Measurements from ENCODE around the gene TANGO2. TPM values are rescaled to one million over a fixed set of nuclear protein-coding genes. Genes with fewer than 3 reads are reported as not detected.

TANGO2 gene
- total RNA-seq, 2 experiments from 2014 or later: 15.7 to 18.3 TPM

GRCh38 chr22:20063271-20064139 is 42.6 kb downstream of the TANGO2 start:
- intact Hi-C loops (cut with micrococcal nuclease): no loop called here
- ATAC-seq (no peak), DNase-seq (no peak)
- ChIA-PET CTCF (no interaction called here), POLR2A (no interaction called here)
- Mint-ChIP-seq H3K9me3 (no peaks in the 10 kb centered on the region), H3K27me3 (no peaks in the 10 kb centered on the region), H3K4me1 (ENCODE audit: low read depth) (no peaks in the 10 kb centered on the region), H3K27ac (no peak overlapping the region), H3K36me3 (ENCODE audit: low read depth) (peaks cover 3% of the 10 kb centered on the region), H3K4me3 (no peak overlapping the region)
- no peak for TF ChIP-seq CTCF (IDR thresholded peaks at IDR 0.05)

GRCh38 chr22:20064140-20064480 is 43.2 kb downstream of the TANGO2 start:
- Mint-ChIP-seq H3K36me3 (ENCODE audit: low read depth) (peaks cover 3% of the 10 kb centered on the region), H3K4me3 (no peak overlapping the region), H3K4me1 (ENCODE audit: low read depth) (no peaks in the 10 kb centered on the region), H3K9me3 (no peaks in the 10 kb centered on the region), H3K27me3 (no peaks in the 10 kb centered on the region), H3K27ac (no peak overlapping the region)
- no peak for ATAC-seq
- TF ChIP-seq CTCF (IDR thresholded peaks at IDR 0.05): no peak
- intact Hi-C loops (cut with micrococcal nuclease): no loop called here
- DNase-seq: no peak
- POLR2A ChIA-PET: interaction anchor here (0.8 kb wide), 1 partner anchor 9 kb away, joined by 3 read pairs; no protein-coding TSS in a partner anchor
- CTCF ChIA-PET: no interaction called here

- ChIA-PET CTCF (no interaction called here), POLR2A (interaction anchor here (0.8 kb wide), 1 partner anchor 8 kb away, joined by 3 read pairs; no protein-coding TSS in a partner anchor)
- Mint-ChIP-seq H3K27me3 (no peaks in the 10 kb centered on the region), H3K36me3 (ENCODE audit: low read depth) (peaks cover 3% of the 10 kb centered on the region), H3K4me1 (ENCODE audit: low read depth) (no peaks in the 10 kb centered on the region), H3K27ac (no peak overlapping the region), H3K9me3 (no peaks in the 10 kb centered on the region), H3K4me3 (no peak overlapping the region)
- TF ChIP-seq CTCF (IDR thresholded peaks at IDR 0.05): no peak
- intact Hi-C loops (cut with micrococcal nuclease): no loop called here
- ATAC-seq (no peak), DNase-seq (no peak)
These were observed 43.8 kb downstream of the TANGO2 start for GRCh38 chr22:20064545-20065262.

- Mint-ChIP-seq H3K27me3 (no peaks in the 10 kb centered on the region), H3K27ac (no peak overlapping the region), H3K36me3 (ENCODE audit: low read depth) (peaks cover 3% of the 10 kb centered on the region), H3K9me3 (no peaks in the 10 kb centered on the region), H3K4me3 (no peak overlapping the region), H3K4me1 (ENCODE audit: low read depth) (no peaks in the 10 kb centered on the region)
- no peak for DNase-seq
- no peak for TF ChIP-seq CTCF (IDR thresholded peaks at IDR 0.05)
- POLR2A ChIA-PET: interaction anchor here (0.6 kb wide), 2 partner anchors 27 to 342 kb away, joined by 3 to 5 read pairs; no protein-coding TSS in a partner anchor
- CTCF ChIA-PET: no interaction called here
- ATAC-seq: no peak
- intact Hi-C loops (cut with micrococcal nuclease): no loop called here
These were observed 45.1 kb downstream of the TANGO2 start for GRCh38 chr22:20065896-20066616.

All from activated CD8-positive, alpha-beta T cell treated with anti-CD3 and anti-CD28 coated beads for 36 hours (primary cell).